GM04503 (cell line): ENCODE results near the gene DPPA3.
"Not testable (repeated sequence)": the region's sequence is repeated elsewhere in the genome, so short reads cannot be mapped to it uniquely, and the experiment has no call there.

Experiments used
- DNase-seq: peaks from one replicate; pipeline ENCODE4 v3.0.0-alpha.2; 2012; ENCODE audit warnings: low read depth

DPPA3 gene

DNA sequence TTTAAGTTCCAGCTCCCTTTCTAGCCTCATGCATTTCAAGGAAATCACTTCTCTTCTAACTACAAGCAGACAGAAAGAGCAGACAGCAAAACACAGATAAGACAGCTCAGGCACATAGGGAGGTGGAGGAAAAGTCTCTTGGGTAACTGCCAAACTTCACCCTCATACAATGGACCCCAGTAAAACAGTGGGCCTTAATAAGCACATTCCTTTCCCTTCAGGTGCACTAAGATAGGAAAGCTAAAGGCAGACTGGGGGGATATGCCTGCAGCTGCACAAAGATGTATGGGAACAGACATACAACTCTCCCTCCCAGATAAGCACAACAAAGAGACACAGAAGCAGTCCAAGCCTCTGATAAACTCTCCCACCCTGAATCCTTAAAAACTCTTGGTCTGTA lies 19.8 kb downstream of the DPPA3 start:
- DNase-seq = not testable (repeated sequence)

DNA sequence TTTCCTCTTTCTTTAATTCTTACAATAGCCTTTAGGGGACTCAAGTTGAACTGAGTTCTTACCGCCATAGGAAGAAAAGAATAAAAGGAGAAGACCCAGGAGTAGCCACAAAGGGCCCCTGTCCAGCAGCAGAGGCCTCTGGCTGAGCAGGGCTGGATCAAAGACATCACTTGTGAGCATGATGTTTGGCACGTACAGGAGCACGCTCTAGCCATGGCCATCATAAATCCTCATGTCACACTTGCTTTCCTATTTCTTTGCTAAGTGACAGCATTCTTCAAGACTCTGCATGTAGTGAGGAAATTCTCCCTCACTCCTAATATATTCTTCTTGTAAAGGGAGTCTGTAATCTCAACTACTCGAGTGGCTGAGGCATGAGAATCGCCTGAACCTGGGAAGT lies 20.3 kb downstream of the DPPA3 start:
- DNase-seq = no peak

DNA sequence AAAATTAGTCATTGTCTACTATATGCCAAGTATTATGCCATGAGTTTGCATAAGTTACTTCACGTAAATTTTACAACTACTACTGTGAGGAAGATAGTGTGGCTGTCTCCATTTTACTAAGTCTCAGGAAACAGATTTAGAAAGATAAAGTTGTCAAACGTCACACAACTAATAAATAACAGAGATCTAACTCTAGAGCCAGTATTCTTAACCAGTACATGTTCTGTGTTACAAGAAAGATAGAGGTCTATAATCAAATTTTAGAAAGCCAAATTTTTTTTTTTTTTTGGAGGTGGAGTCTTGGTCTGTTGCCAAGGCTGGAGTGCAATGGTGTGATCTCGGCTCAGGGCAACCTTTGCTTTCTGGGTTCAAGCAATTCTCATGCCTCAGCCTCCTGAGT lies 21.8 kb downstream of the DPPA3 start:
- DNase-seq = no peak

DNA sequence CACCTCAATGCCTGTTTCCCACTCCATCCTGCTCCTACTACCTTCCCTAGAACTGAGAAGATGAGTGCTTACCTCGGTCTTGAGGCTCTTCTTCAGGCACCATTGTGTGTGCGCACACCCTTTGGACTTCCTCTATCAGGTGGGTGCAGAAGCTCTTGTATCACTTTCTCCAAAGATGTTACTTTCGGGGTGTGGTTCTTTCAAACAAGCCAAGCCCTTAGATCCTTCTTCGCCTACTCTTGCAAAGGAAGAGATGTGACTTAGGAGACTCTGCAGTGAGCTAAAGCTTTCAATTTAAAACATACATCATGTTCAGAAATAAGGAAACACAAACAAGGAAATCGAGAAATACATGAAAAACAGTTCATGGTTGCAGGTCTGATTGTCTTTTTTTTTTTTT lies 36.0 kb downstream of the DPPA3 start, which contains the start of gene CLEC4C:
Gene CLEC4C (minus strand): TSS at position 130 of the 400 bp plus-strand sequence. CDS start 27 bp downstream, at position 103.
- no peak for DNase-seq

DNA sequence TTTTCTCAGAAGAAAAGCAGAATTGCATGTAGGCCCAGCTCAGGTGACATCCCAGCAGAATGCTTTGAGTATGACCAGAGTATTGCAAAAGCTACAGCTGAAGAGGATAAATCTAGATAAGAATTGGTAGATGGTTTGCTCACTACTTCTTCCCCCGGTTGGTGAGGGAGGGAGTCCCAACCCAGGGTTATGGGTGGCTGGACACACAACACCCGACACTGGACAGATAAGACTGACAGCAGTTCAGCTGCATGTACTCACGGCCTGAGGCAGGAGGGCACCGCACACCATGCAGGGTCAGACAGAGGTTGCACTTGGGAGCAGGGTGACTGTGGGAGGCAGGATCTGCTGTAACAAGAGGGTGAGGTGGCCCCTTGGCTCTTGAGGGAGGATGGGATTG lies 37.6 kb downstream of the DPPA3 start:
- no peak for DNase-seq

DNA sequence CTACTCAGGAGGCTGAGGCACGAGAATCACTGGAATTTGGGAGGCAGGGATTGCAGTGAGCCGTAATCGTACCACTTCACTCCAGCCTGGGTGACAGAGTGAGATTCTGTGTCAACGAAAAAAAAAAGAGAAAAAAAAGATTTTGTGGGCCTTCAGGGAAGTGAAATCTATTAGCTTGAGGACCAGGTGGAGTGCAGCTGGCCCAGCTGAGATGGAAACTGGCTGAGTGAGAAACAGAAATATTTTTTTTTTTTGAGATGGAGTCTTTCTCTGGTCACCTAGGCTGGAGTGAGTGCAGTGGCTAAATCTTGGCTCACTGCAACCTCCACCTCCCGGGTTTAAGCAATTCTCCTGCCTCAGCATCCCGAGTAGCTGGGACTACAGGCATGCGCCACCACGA lies 38.2 kb downstream of the DPPA3 start:
- no peak for DNase-seq

DNA sequence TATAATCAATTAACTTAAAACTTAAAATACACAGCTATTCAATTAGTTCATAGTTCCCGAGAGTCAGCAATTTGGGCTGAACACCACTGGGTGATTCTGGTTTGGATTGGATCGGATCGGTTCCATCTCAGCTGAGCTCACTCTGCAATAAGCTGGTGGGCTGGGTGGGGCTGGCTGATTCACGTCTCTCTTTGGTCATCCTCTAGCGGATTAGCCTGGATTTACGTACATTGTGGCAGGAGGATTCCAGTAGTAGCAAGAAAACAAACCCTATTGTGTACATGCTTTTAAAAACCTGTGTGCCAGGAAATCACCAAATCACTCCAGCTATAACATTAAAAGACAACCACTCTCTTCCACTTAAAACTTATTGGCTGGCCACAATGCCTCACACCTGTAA lies 39.1 kb downstream of the DPPA3 start:
- no peak for DNase-seq

DNA sequence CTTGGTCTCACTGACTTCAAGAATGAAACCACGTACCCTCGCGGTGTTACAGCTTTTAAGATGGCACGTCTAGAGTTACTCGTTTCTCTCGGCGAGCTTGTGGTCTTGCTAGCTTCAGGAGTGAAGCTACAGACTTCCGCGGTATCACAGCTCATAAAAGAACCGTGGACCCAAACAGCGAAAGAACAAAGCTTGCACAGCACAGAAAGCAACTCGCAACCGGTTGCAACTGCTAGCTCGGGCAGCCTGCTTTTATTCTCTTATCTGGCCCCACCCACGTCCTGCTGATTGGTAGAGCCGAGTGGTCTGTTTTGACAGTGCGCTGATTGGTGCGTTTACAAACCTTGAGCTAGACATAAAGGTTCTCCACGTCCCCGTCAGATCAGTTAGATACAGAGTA lies 40.2 kb downstream of the DPPA3 start:
- no peak for DNase-seq

DNA sequence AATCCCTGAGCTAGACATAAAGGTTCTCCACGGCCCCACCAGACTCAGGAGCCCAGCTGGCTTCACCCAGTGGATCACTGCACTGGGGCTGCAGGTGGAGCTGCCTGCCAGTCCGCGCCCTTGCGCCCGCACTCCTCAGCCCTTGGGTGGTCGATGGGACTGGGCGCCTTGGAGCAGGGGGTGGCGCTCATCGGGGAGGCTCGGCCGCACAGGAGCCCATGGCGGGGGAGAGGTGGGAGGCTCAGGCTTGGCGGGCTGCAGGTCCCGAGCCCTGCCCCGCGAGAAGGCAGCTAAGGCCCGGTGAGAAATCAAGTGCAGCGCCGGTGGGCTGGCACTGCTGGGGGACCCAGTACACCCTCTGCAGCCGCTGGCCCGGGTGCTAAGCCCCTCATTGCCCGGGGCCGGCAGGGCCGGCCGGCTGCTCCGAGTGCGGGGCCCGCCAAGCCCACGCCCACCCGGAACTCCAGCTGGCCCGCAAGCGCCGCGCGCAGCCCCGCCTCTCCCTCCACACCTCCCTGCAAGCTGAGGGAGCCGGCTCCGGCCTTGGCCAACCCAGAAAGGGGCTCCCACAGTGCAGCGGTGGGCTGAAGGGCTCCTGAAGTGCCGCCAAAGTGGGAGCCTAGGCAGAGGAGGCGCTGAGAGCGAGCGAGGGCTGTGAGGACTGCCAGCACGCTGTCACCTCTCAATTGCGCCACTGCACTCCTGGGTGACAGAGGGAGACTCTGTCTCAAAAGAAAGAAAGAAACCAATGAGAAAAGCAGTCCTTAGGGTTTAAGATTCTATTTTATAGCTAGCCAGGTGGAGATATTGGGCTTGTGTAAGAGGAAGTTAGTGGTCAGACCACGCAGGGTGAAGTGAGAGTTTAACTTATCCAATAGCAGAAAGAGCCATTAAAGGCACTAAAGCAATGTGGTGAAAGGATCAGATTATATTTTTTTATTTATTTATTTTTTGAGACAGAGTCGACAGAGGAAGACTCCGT lies 41.0 kb downstream of the DPPA3 start:
- not testable (repeated sequence) for DNase-seq

DNA sequence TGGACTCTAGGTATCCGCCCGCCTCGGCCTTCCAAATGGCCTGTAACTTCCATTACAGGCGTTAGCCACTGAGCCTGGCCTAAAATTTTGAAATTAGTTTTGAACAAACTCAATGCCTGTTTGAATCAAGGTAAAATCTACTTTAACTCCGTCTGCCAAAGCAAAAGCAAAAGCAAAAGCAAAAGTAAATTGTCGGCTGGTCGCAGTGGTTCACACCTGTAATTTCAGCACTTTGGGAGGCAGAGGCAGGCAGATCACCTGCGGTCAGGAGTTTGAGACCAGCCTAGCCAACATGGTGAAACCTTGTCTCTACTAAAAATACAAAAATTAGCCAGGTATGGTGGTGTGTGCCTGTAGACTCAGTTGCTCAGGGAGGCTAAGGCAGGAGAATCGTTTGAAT lies 44.4 kb downstream of the DPPA3 start:
- not testable (repeated sequence) for DNase-seq

DNA sequence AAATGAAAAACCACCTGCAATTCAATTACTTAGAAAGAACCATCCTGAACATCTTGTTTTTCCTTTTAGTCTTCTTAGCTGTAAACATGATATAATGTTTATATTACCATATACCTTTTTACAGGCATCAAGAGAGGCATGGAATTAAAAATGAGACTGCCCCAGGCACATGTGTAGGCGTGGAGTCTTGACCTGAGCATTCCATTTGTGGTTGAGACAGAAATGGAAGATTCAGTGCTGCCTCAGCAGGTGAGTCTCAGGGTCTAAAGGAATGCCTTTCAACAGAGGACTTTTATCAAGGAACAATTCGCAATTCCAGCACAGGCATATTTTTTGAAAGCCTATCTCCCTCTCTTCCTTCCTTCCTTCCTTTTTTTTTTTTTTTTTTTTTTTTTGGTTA lies 45.8 kb downstream of the DPPA3 start:
- no peak for DNase-seq

DNA sequence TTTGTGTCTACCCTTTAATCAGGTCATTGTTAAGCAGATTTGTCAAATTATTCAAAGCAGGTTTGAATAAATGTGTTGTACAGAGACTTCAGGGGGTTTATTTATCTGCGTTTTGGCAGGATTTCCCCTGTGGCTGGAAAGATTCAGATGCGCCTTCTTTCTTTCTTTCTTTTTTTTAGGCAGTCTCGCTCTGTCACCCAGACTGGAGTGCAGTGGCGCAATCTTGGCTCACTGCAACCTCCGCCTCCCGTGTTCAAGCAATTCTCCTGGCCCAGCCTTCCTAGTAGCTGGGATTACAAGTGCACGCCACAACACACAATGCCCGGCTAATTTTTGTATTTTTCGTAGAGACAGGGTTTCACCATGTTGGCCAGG lies 47.5 kb downstream of the DPPA3 start:
- no peak for DNase-seq
